GM18873 (cell line): ENCODE data around the gene RAC2.

ENCODE experiments used
- ATAC-seq: cut with Tn5 transposase; IDR thresholded peaks from one replicate; pipeline ENCODE4 v1.9.1; 2021; ENCODE audit warnings: mild to moderate bottlenecking, moderate library complexity, moderate number of reproducible peaks; ENCODE audit not compliant: unreplicated experiment, low FRiP score

Gene RAC2

DNA sequence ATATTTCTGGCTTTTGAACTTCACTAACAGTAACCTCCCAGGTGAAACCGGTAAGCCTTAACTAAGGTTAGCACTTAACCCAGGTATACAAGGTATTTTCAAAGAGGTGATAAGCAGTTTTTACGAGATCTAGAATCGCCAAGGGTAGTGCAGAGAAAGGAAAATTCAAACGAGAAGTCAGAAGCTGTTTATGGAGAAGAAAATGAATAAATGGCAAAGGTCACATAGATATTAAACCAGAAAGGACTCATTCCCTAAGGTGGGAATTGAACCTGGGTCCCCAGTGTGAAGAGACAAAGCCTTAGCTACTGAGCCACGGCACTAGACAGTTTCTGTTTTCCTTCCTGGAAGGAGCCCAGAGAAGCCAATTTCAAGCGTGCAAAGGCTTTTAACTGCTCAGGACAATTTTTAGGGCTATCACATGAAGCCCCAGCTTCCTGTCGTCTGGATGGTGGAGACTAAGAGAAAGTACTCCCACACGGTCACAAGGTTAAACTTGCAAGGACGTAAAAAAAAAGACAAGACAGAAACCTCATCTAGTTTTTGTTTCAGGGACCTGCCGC lies 50.4 kb downstream of the RAC2 start:
- ATAC-seq, result no peak

- ATAC-seq, result no peak
Measured at GRCh38 chr22:37192741-37193140, 51.3 kb downstream of the RAC2 start.

GRCh38 chr22:37192204-37192603 lies 51.9 kb downstream of the RAC2 start:
- no peak for ATAC-seq

GRCh38 chr22:37190262-37190780 lies 53.7 kb downstream of the RAC2 start:
- ATAC-seq, result no peak

GRCh38 chr22:37188901-37189466 lies 55.1 kb downstream of the RAC2 start:
- no peak for ATAC-seq

GRCh38 chr22:37187891-37188761 lies 55.9 kb downstream of the RAC2 start, which contains the start of gene C1QTNF6:
Gene C1QTNF6, minus strand, starts transcription at chr22:37188247. Its CDS starts 34 bp downstream, at chr22:37188213.
- no peak for ATAC-seq

DNA sequence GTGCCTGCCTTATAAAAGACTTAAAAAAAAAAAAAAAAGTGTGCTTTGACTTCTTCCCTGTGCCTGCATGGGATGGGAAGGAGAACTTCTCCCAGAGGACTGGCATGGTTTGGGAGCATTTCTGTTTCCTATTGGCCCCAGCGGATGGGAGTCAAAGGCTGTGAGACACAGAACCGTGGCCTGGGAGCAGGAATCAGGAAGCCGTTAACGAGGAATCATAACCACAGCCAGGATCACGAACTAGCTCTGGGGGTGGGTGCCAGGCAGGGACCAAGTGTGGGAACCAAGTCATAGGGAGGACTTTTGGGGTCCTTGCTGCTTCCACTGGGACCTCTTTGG lies 56.5 kb downstream of the RAC2 start:
- no peak for ATAC-seq

GRCh38 chr22:37186997-37187522 lies 57.0 kb downstream of the RAC2 start:
- ATAC-seq, result no peak

- no peak for ATAC-seq
Measured at GRCh38 chr22:37186228-37186996, 57.7 kb downstream of the RAC2 start.

DNA sequence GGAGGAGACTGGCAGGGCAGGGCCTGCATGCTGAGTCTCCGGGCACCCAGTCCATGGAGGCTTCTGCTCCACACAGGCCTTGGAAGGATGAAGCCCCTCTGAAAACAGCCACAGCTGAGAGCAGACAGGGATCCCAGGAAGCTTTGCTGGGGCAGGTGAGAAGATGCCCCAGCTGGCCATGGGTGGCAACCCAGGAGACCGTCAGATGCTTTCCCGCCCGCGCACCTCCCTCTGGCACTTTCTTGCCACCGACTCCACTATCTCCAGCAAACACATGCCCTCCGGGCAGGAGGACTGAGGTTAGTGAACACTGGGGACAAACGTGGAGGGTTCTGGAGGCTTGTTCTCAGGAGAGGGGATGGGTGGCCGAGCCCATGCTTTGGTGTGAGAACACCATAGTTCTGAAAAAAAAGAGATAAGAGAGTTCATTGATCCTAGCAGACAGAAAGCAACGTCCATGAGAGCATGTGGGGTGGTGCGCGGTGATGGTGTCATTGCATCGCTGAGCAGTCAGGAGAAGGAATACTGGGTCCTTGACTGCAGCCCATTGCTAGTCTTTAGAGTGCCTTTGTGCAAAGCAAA lies 58.3 kb downstream of the RAC2 start:
- no peak for ATAC-seq

DNA sequence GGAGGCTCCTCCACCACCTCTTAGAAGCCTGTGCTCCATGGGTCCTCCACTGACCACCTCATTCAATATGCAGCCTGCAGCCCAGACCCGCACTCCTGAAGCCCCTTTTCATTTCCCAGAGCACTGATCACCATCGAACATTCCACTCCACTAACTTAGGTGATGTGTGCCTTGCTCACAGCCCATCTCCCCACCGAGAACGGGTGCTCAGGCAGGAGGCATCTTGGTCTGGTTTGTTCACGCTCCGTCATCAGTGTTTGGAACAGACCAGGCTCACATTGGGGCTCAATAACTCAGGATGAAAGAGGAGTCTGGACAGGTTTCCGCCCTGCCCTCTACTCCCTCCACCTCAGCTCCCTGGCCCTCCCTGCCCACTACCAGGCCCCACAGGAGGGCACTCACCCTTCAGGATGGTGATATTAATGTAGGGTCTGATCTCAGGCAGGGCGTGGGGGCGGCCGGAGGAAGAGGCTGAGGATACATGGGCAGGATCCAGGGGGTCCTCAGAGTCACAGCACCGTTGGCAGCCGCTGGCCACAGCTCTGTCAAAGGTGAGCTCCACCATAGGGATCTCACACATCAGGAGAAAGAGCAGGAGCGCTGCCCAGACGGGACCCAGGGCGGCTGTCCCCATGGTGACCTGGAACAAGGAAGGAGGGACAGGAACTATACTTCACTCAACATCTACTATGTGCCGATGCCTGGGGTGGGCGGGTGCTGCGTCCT lies 59.1 kb downstream of the RAC2 start:
- no peak for ATAC-seq

DNA sequence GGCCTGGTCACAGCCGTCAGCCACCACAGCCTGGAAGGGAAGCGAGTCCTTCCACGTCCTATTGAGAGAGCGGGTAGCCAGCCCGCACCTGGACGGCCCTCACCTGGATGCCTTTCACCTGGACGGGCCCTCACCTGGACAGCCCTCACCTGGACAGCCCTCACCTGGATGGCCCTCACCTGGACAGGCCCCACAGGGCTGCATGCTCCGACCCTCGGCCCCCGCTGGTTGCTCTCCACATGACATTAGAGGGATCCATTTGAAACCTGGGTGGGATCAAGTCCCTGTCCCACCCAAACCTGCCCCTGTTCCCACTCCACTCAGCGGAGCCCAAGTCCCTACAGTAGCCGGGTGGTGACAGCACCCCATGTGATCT lies 59.7 kb downstream of the RAC2 start:
- ATAC-seq, result no peak

- ATAC-seq, result no peak
Measured at GRCh38 chr22:37183432-37184379, 60.4 kb downstream of the RAC2 start.

GRCh38 chr22:37182949-37183245 lies 61.2 kb downstream of the RAC2 start:
- no peak for ATAC-seq

DNA sequence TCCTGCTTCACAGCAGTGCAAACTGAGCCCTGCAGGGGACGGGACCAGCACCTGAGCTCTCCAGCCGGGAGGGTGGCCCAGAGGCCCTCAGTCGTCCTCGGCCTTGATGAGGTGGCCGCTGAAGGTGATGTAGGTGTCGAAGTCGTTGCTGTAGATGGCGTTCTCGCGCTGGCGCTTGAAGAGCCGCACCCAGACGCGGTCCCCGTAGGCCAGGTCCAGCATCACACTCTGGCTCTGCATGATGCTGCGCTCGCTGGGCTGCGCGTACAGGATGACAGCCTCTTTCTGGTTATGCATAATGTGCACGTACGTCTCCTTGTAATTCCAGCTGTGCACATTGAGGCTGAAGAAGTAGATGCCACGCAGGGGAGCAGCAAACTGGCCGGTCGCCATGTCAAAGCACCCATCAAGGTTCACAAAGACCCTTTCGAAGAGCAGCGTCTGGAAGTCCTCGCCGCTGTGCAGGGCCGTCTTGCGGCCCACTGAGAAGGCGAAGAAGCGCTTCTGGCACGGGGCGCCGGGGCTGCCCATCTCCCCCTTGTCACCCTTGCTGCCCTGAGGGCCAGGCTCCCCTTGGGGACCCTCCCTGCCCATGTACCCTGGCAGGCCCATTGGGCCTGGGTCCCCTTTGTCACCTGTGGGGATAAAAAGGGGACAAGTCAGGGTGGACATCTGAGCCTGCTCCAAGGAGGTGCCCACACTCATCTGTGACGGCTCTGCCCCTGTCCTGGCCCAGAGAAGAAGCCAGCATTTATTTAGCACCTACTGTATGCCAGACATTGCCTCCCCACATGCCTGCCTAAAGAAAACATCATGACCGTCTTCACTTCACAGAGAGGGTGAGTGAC lies 61.7 kb downstream of the RAC2 start:
- ATAC-seq, result no peak

DNA sequence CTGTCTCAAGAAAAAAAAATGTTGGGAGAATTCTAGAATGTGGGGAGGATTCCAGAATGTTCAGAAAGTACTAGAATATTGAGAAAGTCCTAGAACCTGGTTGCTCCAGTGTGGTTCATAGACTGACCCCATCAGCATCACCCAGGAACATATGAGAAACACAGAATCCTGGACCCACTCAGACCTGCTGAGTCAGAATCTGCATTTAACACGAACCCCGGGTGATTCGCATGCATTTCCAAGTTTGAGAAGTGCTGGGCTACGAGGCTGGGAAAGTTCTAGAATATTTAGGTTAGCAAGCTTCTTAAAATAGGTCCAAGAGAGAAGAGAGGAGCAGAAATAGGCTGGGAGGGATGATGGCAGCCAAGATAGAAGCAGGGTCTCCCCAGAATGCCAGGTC lies 62.4 kb downstream of the RAC2 start:
- no peak for ATAC-seq

- no peak for ATAC-seq
Measured at GRCh38 chr22:37180531-37181231, 63.4 kb downstream of the RAC2 start.
